K562 (cell line): ENCODE results near the gene NABP1. TPM values are rescaled to one million over a fixed set of nuclear protein-coding genes. Genes with fewer than 3 reads are reported as not detected.

Source experiments
- CEBPG ChIP-seq, 3 experiments: fragments of 200-800 bp in 1 of 3; sonication (Bioruptor generic) in 1 of 3; sonication (generic) in 1 of 3; formaldehyde crosslinking in 1 of 3; IDR thresholded peaks in 2 of 3; conservative IDR thresholded peaks in 1 of 3; 2 replicates each; pipeline versions ENCODE4 v1.6.1 to v1.8.0; 2016 to 2022; ENCODE audit warnings: missing compliant biosample characterization in 2 of 3, missing genetic modification characterization in 2 of 3, mild to moderate bottlenecking in 1 of 3, missing genetic modification reagents in 1 of 3
- ELF1 ChIP-seq: fragments of 200-800 bp; sonication (Bioruptor generic); IDR thresholded peaks from 2 replicates; pipeline ENCODE4 v1.6.1; 2016; ENCODE audit warnings: missing genetic modification characterization, missing compliant biosample characterization
- EP400 ChIP-seq: fragments of 450-650 bp; IDR thresholded peaks from 2 replicates; pipeline ENCODE4 v1.6.1; 2017; ENCODE audit warnings: antibody characterized with exemption, mild to moderate bottlenecking, moderate library complexity
- L3MBTL2 ChIP-seq: fragments of 450-650 bp; IDR thresholded peaks from 2 replicates; pipeline ENCODE4 v1.6.1; 2016; ENCODE audit warnings: mild to moderate bottlenecking, moderate library complexity
- POLR2H ChIP-seq: IDR thresholded peaks from 2 replicates; pipeline ENCODE4 v1.6.1; 2016; ENCODE audit warnings: missing genetic modification characterization, low read depth, mild to moderate bottlenecking, control low read depth, missing compliant biosample characterization, moderate library complexity
- RCOR1 ChIP-seq, 2 experiments: IDR thresholded peaks; 2 replicates each; pipeline ENCODE4 v1.6.1; 2012; ENCODE audit warnings: low read depth in 2 of 2, low read length in 2 of 2, borderline replicate concordance in 1 of 2, improper control_type of control experiment in 1 of 2
- SIN3A ChIP-seq, 2 experiments: fragments of 150-350 bp in 1 of 2; IDR thresholded peaks; 2 replicates each; pipeline ENCODE4 v1.6.1; 2011 to 2016; ENCODE audit warnings: borderline replicate concordance in 2 of 2, low read depth in 2 of 2, low read length in 2 of 2, mild to moderate bottlenecking in 2 of 2, moderate library complexity in 2 of 2; ENCODE audit not compliant: control insufficient read depth in 1 of 2
- SREBF2 ChIP-seq: sonication (generic); formaldehyde crosslinking; IDR thresholded peaks from 2 replicates; pipeline ENCODE4 v1.4.0; 2020; ENCODE audit warnings: mild to moderate bottlenecking, missing genetic modification reagents
- ZNF282 ChIP-seq: sonication (generic); formaldehyde crosslinking; IDR thresholded peaks from 2 replicates; pipeline ENCODE4 v1.8.1; 2023; ENCODE audit warnings: missing genetic modification reagents
- ZNF644 ChIP-seq: fragments of 200-800 bp; sonication (Bioruptor generic); IDR thresholded peaks from 2 replicates; pipeline ENCODE4 v1.6.1; 2016; ENCODE audit warnings: low read depth, missing genetic modification characterization, missing compliant biosample characterization
- polyA plus RNA-seq, 8 experiments: library from polyadenylated mRNA; depleted of rRNA in 4 of 8; stranded (reverse) in 5 of 8; unstranded in 3 of 8; fragments of >200 nt; fragmentation: Nextera tagmentation in 2 of 8; fragmentation: Illumina TruSeq in 1 of 8; extraction: Ambion mirVana in 2 of 8; extraction: Trizol in 1 of 8; gene quantifications; 2 replicates each; pipeline versions ENCODE4 v1.2.1 to v1.2.3, GENCODE V29; 2011 to 2014; ENCODE audit warnings: inconsistent platforms in 1 of 8, missing spikeins in 1 of 8
- total RNA-seq, 7 experiments: library from RNA; depleted of rRNA in 6 of 7; stranded (reverse); fragments of >200 nt in 6 of 7; fragmentation: Illumina TruSeq in 2 of 7; extraction: Trizol in 2 of 7; gene quantifications; 2 replicates each; pipeline versions ENCODE4 v1.2.1 to v1.2.3, GENCODE V29; 2011 to 2021; ENCODE audit warnings: low replicate concordance in 1 of 7
- TF ChIP-seq, protein P1 (sequence below): sonication (generic); formaldehyde crosslinking; IDR thresholded peaks from 2 replicates; pipeline ENCODE4 v1.8.0; 2022; ENCODE audit warnings: mild to moderate bottlenecking, missing genetic modification reagents
- TF ChIP-seq, protein P2 (sequence below), 2 experiments: fragments of 450-650 bp; conservative IDR thresholded peaks; 2 replicates each; pipeline ENCODE4 v1.6.1; 2017; ENCODE audit warnings: mild to moderate bottlenecking in 2 of 2, moderate library complexity in 2 of 2
- TF ChIP-seq, protein P3 (sequence below): fragments of 450-650 bp; IDR thresholded peaks from 2 replicates; pipeline ENCODE4 v1.7.1; 2018; ENCODE audit warnings: mild to moderate bottlenecking, low read depth; ENCODE audit not compliant: partially characterized antibody
- TF ChIP-seq, protein P4 (sequence below), 2 experiments: fragments of 450-650 bp; IDR thresholded peaks; 2 replicates each; pipeline ENCODE4 v1.6.1; 2016

The NABP1 gene
- total and polyA plus RNA-seq, 9 of the 15 experiments (the other 6 are each of a cell fraction or from before 2014, with no cell fraction given) = 12.8 to 44.0 (median 20.2) TPM

DNA sequence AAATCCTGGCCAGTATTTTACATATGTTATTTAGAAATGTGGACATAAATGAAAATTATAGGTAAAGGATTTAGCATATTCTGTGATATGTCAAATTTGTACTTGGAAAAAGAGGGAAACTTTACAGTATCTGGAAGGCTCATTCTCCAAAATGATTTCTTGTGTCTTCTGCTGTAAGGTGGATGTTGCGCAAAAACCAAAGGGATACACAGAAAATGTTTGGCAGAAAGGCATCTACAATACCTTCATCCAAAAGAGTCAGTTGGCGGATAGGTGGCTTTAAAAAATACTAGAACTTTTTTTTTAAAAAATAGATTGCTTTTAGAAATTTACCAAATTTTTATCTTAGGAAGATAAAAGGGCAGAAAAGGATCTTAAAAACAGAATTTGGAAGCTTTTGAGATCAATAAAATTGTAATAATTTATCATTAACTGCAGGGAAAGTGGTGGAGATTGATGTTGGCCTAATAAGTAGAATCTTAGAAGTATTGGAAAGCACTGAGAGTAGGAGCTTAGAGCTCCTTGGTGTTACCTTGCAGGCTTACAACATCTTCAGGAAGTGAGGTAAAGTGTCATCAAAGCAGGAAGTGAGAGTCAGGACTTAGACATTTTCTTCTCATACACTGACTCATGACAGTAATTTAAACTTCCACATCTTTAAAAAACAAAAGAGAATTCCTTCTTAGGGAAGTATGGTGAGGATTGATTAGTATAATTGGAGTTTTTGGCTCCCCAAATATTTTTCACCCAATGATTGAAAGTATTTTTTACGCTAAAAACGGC lies 2.1 kb downstream of the NABP1 start (continued):
- TF ChIP-seq, protein P1, sequence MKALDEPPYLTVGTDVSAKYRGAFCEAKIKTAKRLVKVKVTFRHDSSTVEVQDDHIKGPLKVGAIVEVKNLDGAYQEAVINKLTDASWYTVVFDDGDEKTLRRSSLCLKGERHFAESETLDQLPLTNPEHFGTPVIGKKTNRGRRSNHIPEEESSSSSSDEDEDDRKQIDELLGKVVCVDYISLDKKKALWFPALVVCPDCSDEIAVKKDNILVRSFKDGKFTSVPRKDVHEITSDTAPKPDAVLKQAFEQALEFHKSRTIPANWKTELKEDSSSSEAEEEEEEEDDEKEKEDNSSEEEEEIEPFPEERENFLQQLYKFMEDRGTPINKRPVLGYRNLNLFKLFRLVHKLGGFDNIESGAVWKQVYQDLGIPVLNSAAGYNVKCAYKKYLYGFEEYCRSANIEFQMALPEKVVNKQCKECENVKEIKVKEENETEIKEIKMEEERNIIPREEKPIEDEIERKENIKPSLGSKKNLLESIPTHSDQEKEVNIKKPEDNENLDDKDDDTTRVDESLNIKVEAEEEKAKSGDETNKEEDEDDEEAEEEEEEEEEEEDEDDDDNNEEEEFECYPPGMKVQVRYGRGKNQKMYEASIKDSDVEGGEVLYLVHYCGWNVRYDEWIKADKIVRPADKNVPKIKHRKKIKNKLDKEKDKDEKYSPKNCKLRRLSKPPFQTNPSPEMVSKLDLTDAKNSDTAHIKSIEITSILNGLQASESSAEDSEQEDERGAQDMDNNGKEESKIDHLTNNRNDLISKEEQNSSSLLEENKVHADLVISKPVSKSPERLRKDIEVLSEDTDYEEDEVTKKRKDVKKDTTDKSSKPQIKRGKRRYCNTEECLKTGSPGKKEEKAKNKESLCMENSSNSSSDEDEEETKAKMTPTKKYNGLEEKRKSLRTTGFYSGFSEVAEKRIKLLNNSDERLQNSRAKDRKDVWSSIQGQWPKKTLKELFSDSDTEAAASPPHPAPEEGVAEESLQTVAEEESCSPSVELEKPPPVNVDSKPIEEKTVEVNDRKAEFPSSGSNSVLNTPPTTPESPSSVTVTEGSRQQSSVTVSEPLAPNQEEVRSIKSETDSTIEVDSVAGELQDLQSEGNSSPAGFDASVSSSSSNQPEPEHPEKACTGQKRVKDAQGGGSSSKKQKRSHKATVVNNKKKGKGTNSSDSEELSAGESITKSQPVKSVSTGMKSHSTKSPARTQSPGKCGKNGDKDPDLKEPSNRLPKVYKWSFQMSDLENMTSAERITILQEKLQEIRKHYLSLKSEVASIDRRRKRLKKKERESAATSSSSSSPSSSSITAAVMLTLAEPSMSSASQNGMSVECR (CRISPR knock-in tag) = no peak
- TF ChIP-seq L3MBTL2 = no peak
- TF ChIP-seq, protein P2, sequence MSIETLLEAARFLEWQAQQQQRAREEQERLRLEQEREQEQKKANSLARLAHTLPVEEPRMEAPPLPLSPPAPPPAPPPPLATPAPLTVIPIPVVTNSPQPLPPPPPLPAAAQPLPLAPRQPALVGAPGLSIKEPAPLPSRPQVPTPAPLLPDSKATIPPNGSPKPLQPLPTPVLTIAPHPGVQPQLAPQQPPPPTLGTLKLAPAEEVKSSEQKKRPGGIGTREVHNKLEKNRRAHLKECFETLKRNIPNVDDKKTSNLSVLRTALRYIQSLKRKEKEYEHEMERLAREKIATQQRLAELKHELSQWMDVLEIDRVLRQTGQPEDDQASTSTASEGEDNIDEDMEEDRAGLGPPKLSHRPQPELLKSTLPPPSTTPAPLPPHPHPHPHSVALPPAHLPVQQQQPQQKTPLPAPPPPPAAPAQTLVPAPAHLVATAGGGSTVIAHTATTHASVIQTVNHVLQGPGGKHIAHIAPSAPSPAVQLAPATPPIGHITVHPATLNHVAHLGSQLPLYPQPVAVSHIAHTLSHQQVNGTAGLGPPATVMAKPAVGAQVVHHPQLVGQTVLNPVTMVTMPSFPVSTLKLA (conservative IDR thresholded peaks at IDR 0.05) = 0 out of 4 replicates have a peak, but pooled peaks of 1 of the 2 experiments have one; percentile 21
- TF ChIP-seq, protein P3, sequence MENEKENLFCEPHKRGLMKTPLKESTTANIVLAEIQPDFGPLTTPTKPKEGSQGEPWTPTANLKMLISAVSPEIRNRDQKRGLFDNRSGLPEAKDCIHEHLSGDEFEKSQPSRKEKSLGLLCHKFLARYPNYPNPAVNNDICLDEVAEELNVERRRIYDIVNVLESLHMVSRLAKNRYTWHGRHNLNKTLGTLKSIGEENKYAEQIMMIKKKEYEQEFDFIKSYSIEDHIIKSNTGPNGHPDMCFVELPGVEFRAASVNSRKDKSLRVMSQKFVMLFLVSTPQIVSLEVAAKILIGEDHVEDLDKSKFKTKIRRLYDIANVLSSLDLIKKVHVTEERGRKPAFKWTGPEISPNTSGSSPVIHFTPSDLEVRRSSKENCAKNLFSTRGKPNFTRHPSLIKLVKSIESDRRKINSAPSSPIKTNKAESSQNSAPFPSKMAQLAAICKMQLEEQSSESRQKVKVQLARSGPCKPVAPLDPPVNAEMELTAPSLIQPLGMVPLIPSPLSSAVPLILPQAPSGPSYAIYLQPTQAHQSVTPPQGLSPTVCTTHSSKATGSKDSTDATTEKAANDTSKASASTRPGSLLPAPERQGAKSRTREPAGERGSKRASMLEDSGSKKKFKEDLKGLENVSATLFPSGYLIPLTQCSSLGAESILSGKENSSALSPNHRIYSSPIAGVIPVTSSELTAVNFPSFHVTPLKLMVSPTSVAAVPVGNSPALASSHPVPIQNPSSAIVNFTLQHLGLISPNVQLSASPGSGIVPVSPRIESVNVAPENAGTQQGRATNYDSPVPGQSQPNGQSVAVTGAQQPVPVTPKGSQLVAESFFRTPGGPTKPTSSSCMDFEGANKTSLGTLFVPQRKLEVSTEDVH = peak; percentile 29
- TF ChIP-seq POLR2H (tag) = peak; percentile 62; the same call in 1 of the 2 replicates
- TF ChIP-seq ZNF644 (tag) = no peak
- no peak for TF ChIP-seq SREBF2 (CRISPR knock-in tag)
- peak; percentile 21; the same call in 1 of the 2 replicates for TF ChIP-seq EP400
- TF ChIP-seq ELF1 (tag) = peak; percentile 66; the same call in 1 of the 2 replicates
- peak in 1 of 2 experiments; percentile 38; a peak in 1 of 4 replicates for TF ChIP-seq RCOR1 (IDR thresholded peaks at IDR 0.05; ENCODE audit: borderline replicate concordance in 1 of 2, low read depth in 2 of 2, low read length in 2 of 2)
- TF ChIP-seq SIN3A (IDR thresholded peaks at IDR 0.05; ENCODE audit: borderline replicate concordance in 2 of 2, control insufficient read depth in 1 of 2, low read depth in 2 of 2, low read length in 2 of 2) = 0 out of 4 replicates have a peak, but pooled peaks of 1 of the 2 experiments have one; percentile 48
- TF ChIP-seq ZNF282 (CRISPR knock-in tag) = no peak
- TF ChIP-seq, protein P4, sequence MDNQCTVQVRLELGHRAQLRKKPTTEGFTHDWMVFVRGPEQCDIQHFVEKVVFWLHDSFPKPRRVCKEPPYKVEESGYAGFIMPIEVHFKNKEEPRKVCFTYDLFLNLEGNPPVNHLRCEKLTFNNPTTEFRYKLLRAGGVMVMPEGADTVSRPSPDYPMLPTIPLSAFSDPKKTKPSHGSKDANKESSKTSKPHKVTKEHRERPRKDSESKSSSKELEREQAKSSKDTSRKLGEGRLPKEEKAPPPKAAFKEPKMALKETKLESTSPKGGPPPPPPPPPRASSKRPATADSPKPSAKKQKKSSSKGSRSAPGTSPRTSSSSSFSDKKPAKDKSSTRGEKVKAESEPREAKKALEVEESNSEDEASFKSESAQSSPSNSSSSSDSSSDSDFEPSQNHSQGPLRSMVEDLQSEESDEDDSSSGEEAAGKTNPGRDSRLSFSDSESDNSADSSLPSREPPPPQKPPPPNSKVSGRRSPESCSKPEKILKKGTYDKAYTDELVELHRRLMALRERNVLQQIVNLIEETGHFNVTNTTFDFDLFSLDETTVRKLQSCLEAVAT (IDR thresholded peaks at IDR 0.05) = peak in 1 of 2 experiments; percentile 82; a peak in 3 of 4 replicates
- no peak for TF ChIP-seq CEBPG (CRISPR knock-in tag; IDR thresholded peaks at IDR 0.05)
- peak; percentile 21 to 83; a peak in 3 of 4 replicates for TF ChIP-seq CEBPG (tag; conservative IDR thresholded peaks at IDR 0.05 in 1 of 2, IDR thresholded peaks at IDR 0.05 in 1 of 2)
